CD4-positive, CD25-positive, alpha-beta regulatory T cell (primary cell): ENCODE data around the gene FAU. TPM values are rescaled to one million over a fixed set of nuclear protein-coding genes. Genes with fewer than 3 reads are reported as not detected.
A peak's percentile ranks its signal among the peaks of the same experiment; 100 is the strongest.
"Not testable (repeated sequence)": the region's sequence is repeated elsewhere in the genome, so short reads cannot be mapped to it uniquely, and the experiment has no call there.

ENCODE experiments used
- ATAC-seq, 2 donors: fragments of 150-1000 bp; cut with Tn5 transposase; one replicate each; pipeline ENCODE4 v1.10.0; 2021; ENCODE audit warnings: low read depth in 2 of 2, moderate number of reproducible peaks in 2 of 2, moderate library complexity in 1 of 2
- DNase-seq, 3 donors: peaks; one replicate each; pipeline versions ENCODE4 v3.0.0 to v3.0.0-alpha.2; 2012 to 2022; ENCODE audit warnings: mixed read lengths in 1 of 3
- H3K27ac ChIP-seq: one replicate; pipeline ENCODE4 v1.7.0; 2013; ENCODE audit warnings: mild to moderate bottlenecking, low read length; ENCODE audit not compliant: insufficient read depth, poor library complexity, severe bottlenecking
- H3K27me3 ChIP-seq: one replicate; pipeline ENCODE4 v1.7.0; 2013; ENCODE audit warnings: low read length; ENCODE audit not compliant: control insufficient read depth, insufficient read depth
- H3K36me3 ChIP-seq: one replicate; pipeline ENCODE4 v1.7.0; 2013; ENCODE audit warnings: mild to moderate bottlenecking, low read length, moderate library complexity; ENCODE audit not compliant: control insufficient read depth, insufficient read depth
- H3K4me1 ChIP-seq: 2 replicates; pipeline ENCODE4 v1.7.0; 2013; ENCODE audit warnings: mild to moderate bottlenecking, low read length; ENCODE audit not compliant: insufficient read depth, control insufficient read depth, poor library complexity, severe bottlenecking
- H3K4me3 ChIP-seq: one replicate; pipeline ENCODE4 v1.7.0; 2013; ENCODE audit warnings: low read depth, mild to moderate bottlenecking, low read length, moderate library complexity
- H3K9me3 ChIP-seq, 2 experiments: 1 replicate in 1 of 2; 2 replicates in 1 of 2; pipeline ENCODE4 v1.7.0; 2013; ENCODE audit warnings: low read length in 2 of 2, mild to moderate bottlenecking in 1 of 2, moderate library complexity in 1 of 2; ENCODE audit not compliant: control insufficient read depth in 2 of 2
- H3K27ac Mint-ChIP-seq, 3 donors: one replicate each; pipeline ENCODE4 v1.8.0; 2020 to 2022; ENCODE audit warnings: mild to moderate bottlenecking in 3 of 3, mixed read lengths in 3 of 3, moderate library complexity in 2 of 3
- H3K27me3 Mint-ChIP-seq: one replicate; pipeline ENCODE4 v1.8.0; 2022; ENCODE audit warnings: mild to moderate bottlenecking, mixed read lengths
- H3K36me3 Mint-ChIP-seq: one replicate; pipeline ENCODE4 v1.8.0; 2020; ENCODE audit warnings: mixed read lengths
- H3K4me1 Mint-ChIP-seq, 4 donors: one replicate each; pipeline ENCODE4 v1.8.0; 2020 to 2022; ENCODE audit warnings: mixed read lengths in 4 of 4, mild to moderate bottlenecking in 1 of 4
- H3K4me3 Mint-ChIP-seq, 4 donors: one replicate each; pipeline ENCODE4 v1.8.0; 2020 to 2022; ENCODE audit warnings: mild to moderate bottlenecking in 4 of 4, mixed read lengths in 4 of 4, moderate library complexity in 3 of 4
- H3K9me3 Mint-ChIP-seq, 7 donors: one replicate each; pipeline ENCODE4 v1.8.0; 2020 to 2022; ENCODE audit warnings: mixed read lengths in 7 of 7, mild to moderate bottlenecking in 3 of 7, moderate library complexity in 2 of 7
- polyA plus RNA-seq, 4 donors: library from polyadenylated mRNA; unstranded; fragments of 300-500 nt; fragmentation: Illumina TruSeq; gene quantifications; one replicate each; pipeline ENCODE4 v1.2.3, GENCODE V29; 2021
- total RNA-seq: library from RNA; stranded (reverse); gene quantifications from one replicate; pipeline ENCODE4 v1.2.3, GENCODE V29; 2022

FAU gene
- total and polyA plus RNA-seq, 5 donors from 2014 or later = 1,003 to 1,172 (median 1,097) TPM

- H3K36me3 Mint-ChIP-seq = peaks cover 31% of the 10 kb centered on the region
These were observed 2.7 kb upstream of the FAU start for GRCh38 chr11:65124480-65125196.

GRCh38 chr11:65121447-65121864, 478 bp downstream of the FAU start:
- Histone ChIP-seq H3K4me1 (peaks cover 37% of the 10 kb centered on the region), H3K4me3 (peak overlapping the region; percentile 98), H3K9me3 (no peaks in the 10 kb centered on the region), H3K27ac (peak overlapping the region; percentile 96), H3K27me3 (no peaks in the 10 kb centered on the region), H3K36me3 (peaks cover 52% of the 10 kb centered on the region)
- Mint-ChIP-seq H3K27ac (peak overlapping the region; percentile 99 to 100 (median 100)), H3K9me3 (peaks cover 0 to 1% (median 0%) of the 10 kb centered on the region in 7 donors), H3K4me1 (peaks cover 10 to 61% (median 28%) of the 10 kb centered on the region in 4 donors), H3K4me3 (peak overlapping the region; percentile 95 to 99 (median 96)), H3K36me3 (peaks cover 37% of the 10 kb centered on the region), H3K27me3 (peaks cover 5% of the 10 kb centered on the region)
- DNase-seq (peak in 2 of 3 donors; percentile 18 to 50), ATAC-seq (no peak)

More at GRCh38 chr11:65124480-65125196, 2.7 kb upstream of the FAU start:
- peaks cover 25% of the 10 kb centered on the region for H3K4me1 ChIP-seq
- H3K4me3 ChIP-seq = no peak overlapping the region
- Mint-ChIP-seq H3K9me3 (peaks cover 0 to 1% (median 0%) of the 10 kb centered on the region in 7 donors), H3K27me3 (no peaks in the 10 kb centered on the region), H3K4me3 (peak overlapping the region; percentile 65 to 85 (median 74)), H3K27ac (peak overlapping the region; percentile 9 to 80 (median 14)), H3K4me1 (peaks cover 6 to 45% (median 17%) of the 10 kb centered on the region in 4 donors)
- no peak for DNase-seq
- H3K27ac ChIP-seq = no peak overlapping the region
- H3K36me3 ChIP-seq = peaks cover 67% of the 10 kb centered on the region
- ATAC-seq = no peak
- no peaks in the 10 kb centered on the region for H3K9me3 ChIP-seq
- H3K27me3 ChIP-seq = no peaks in the 10 kb centered on the region

GRCh38 chr11:65120831-65121230, 1.1 kb downstream of the FAU start:
- Mint-ChIP-seq H3K36me3 (peaks cover 35% of the 10 kb centered on the region), H3K9me3 (peaks cover 0 to 1% (median 0%) of the 10 kb centered on the region in 7 donors), H3K27ac (peak overlapping the region; percentile 48 to 100 (median 99)), H3K4me3 (peak overlapping the region; percentile 95 to 99 (median 96)), H3K4me1 (peaks cover 10 to 66% (median 28%) of the 10 kb centered on the region in 4 donors), H3K27me3 (peaks cover 5% of the 10 kb centered on the region)
- H3K36me3 ChIP-seq = peaks cover 45% of the 10 kb centered on the region
- H3K9me3 ChIP-seq = no peaks in the 10 kb centered on the region
- ATAC-seq (no peak), DNase-seq (no peak)
- peaks cover 43% of the 10 kb centered on the region for H3K4me1 ChIP-seq
- H3K27me3 ChIP-seq = no peaks in the 10 kb centered on the region
- H3K27ac ChIP-seq = peak overlapping the region; percentile 96
- H3K4me3 ChIP-seq = peak overlapping the region; percentile 98

GRCh38 chr11:65119670-65119995, 2.3 kb downstream of the FAU start:
- Mint-ChIP-seq H3K4me1 (peaks cover 10 to 71% (median 28%) of the 10 kb centered on the region in 4 donors), H3K9me3 (peaks cover 0 to 1% (median 0%) of the 10 kb centered on the region in 7 donors), H3K36me3 (peaks cover 35% of the 10 kb centered on the region), H3K27me3 (peaks cover 5% of the 10 kb centered on the region), H3K4me3 (peak overlapping the region; percentile 43 to 99 (median 56)), H3K27ac (peak overlapping the region in 2 of 3 donors; percentile 54 to 81)
- Histone ChIP-seq H3K9me3 (no peaks in the 10 kb centered on the region), H3K27ac (peak overlapping the region; percentile 96), H3K27me3 (no peaks in the 10 kb centered on the region), H3K4me3 (no peak overlapping the region), H3K36me3 (peaks cover 34% of the 10 kb centered on the region), H3K4me1 (peaks cover 43% of the 10 kb centered on the region)
- ATAC-seq = no peak
- DNase-seq = no peak

GRCh38 chr11:65118891-65119669, 2.9 kb downstream of the FAU start:
- H3K4me3 ChIP-seq, ATAC-seq, H3K27me3 Mint-ChIP-seq, H3K27me3 ChIP-seq, H3K9me3 Mint-ChIP-seq, H3K4me3 Mint-ChIP-seq, DNase-seq, H3K9me3 ChIP-seq: not testable (repeated sequence)
- H3K27ac Mint-ChIP-seq = peak overlapping the region in 2 of 3 donors; percentile 94 to 95
- H3K36me3 Mint-ChIP-seq = peaks cover 35% of the 10 kb centered on the region
- Histone ChIP-seq H3K36me3 (peaks cover 29% of the 10 kb centered on the region), H3K4me1 (peaks cover 43% of the 10 kb centered on the region), H3K27ac (peak overlapping the region; percentile 96)
- H3K4me1 Mint-ChIP-seq = peaks cover 9 to 70% (median 26%) of the 10 kb centered on the region in 4 donors

GRCh38 chr11:65118097-65118837, 3.7 kb downstream of the FAU start:
- Mint-ChIP-seq H3K4me3 (peak overlapping the region; percentile 90 to 94 (median 92)), H3K27ac (peak overlapping the region; percentile 92 to 95 (median 94)), H3K36me3 (peaks cover 35% of the 10 kb centered on the region), H3K9me3 (peaks cover 0 to 1% (median 0%) of the 10 kb centered on the region in 7 donors), H3K4me1 (peaks cover 10 to 71% (median 29%) of the 10 kb centered on the region in 4 donors), H3K27me3 (peaks cover 5% of the 10 kb centered on the region)
- ATAC-seq = no peak
- peak overlapping the region; percentile 96 for H3K27ac ChIP-seq
- H3K27me3 ChIP-seq = no peaks in the 10 kb centered on the region
- no peak overlapping the region for H3K4me3 ChIP-seq
- H3K4me1 ChIP-seq = peaks cover 48% of the 10 kb centered on the region
- no peaks in the 10 kb centered on the region for H3K9me3 ChIP-seq
- peaks cover 28% of the 10 kb centered on the region for H3K36me3 ChIP-seq
- no peak for DNase-seq
